Kidney (tissue), 14 donors: ENCODE results near the gene TSPOAP1. TPM values are rescaled to one million over a fixed set of nuclear protein-coding genes. Genes with fewer than 3 reads are reported as not detected.

Experiments
- DNase-seq, 5 donors: peaks; one replicate each; pipeline ENCODE4 v3.0.0-alpha.2; 2013 to 2020
- FAIRE-seq: peaks from 2 replicates; lab custom pipeline; 2012; peaks lifted over from hg19 to GRCh38; lab: Jason Lieb, UNC
- H3K27ac ChIP-seq, 2 donors: one replicate each; pipeline ENCODE4 v1.7.0; 2013; ENCODE audit warnings: low read depth in 2 of 2, low read length in 2 of 2, inconsistent platforms in 1 of 2
- H3K27me3 ChIP-seq: one replicate; pipeline ENCODE4 v1.7.1; 2013; ENCODE audit warnings: low read length, inconsistent platforms; ENCODE audit not compliant: control insufficient read depth, insufficient read depth
- H3K36me3 ChIP-seq, 3 donors: one replicate each; pipeline versions ENCODE4 v1.7.0 to v1.7.1; 2013; ENCODE audit warnings: low read length in 3 of 3, control low read depth in 1 of 3, inconsistent platforms in 1 of 3; ENCODE audit not compliant: insufficient read depth in 3 of 3, control insufficient read depth in 2 of 3
- H3K4me1 ChIP-seq, 3 donors: one replicate each; pipeline versions ENCODE4 v1.7.0 to v1.7.1; 2013; ENCODE audit warnings: low read length in 3 of 3, inconsistent platforms in 1 of 3, low read depth in 1 of 3; ENCODE audit not compliant: control insufficient read depth in 2 of 3, insufficient read depth in 2 of 3
- H3K4me3 ChIP-seq, 3 donors: one replicate each; pipeline versions ENCODE4 v1.7.0 to v1.8.1; 2013; ENCODE audit warnings: low read length in 3 of 3, control low read depth in 1 of 3, inconsistent platforms in 1 of 3
- H3K9ac ChIP-seq, 3 donors: one replicate each; pipeline versions ENCODE4 v1.7.0 to v1.7.1; 2013; ENCODE audit warnings: low read length in 3 of 3, control low read depth in 1 of 3, inconsistent platforms in 1 of 3
- H3K9me3 ChIP-seq, 3 donors: one replicate each; pipeline versions ENCODE4 v1.7.0 to v1.7.1; 2013; ENCODE audit warnings: low read length in 3 of 3, control low read depth in 1 of 3, inconsistent platforms in 1 of 3; ENCODE audit not compliant: control insufficient read depth in 2 of 3, insufficient read depth in 1 of 3
- intact Hi-C: fragments of 100-400 bp; cut with DNase I; formaldehyde crosslinking; loops from one replicate; pipeline ENCODE4 v1.11.1; 2022
- polyA plus RNA-seq: library from polyadenylated mRNA; stranded (reverse); fragments of 350-450 nt; fragmentation: Illumina TruSeq; extraction: RNeasy Lipid Tissue Mini Kit (QIAGEN cat#74804); gene quantifications from one replicate; pipeline ENCODE4 v1.2.3, GENCODE V29; 2014; ENCODE audit warnings: low read depth, low replicate concordance; ENCODE audit not compliant: insufficient read depth
- total RNA-seq: library from RNA; stranded (reverse); fragmentation: NEBNext Ultra II Directional; extraction: Animal tissue kit (Norgen Biotek cat#: 25700); gene quantifications from one replicate; pipeline ENCODE4 v1.2.1, GENCODE V29; 2021
- TF ChIP-seq, protein P1 (sequence below): IDR thresholded peaks from 3 replicates; pipeline ENCODE4 v1.5.1; 2012; ENCODE audit warnings: mild to moderate bottlenecking, moderate library complexity, borderline replicate concordance; ENCODE audit not compliant: insufficient read depth; ENCODE audit errors: extremely low read depth
- donor health status: control.
- donor health status: control.
- donor health status: control.
- donor health status: control.
- donor health status: control.
- donor health status: DM: yes; HTN: yes; CAD: no.
- donor health status: Normal renal cell carcinoma (clear cell type).

TSPOAP1 gene
- total and polyA plus RNA-seq, 2 donors from 2014 or later = 12.5 to 30.6 TPM

DNA sequence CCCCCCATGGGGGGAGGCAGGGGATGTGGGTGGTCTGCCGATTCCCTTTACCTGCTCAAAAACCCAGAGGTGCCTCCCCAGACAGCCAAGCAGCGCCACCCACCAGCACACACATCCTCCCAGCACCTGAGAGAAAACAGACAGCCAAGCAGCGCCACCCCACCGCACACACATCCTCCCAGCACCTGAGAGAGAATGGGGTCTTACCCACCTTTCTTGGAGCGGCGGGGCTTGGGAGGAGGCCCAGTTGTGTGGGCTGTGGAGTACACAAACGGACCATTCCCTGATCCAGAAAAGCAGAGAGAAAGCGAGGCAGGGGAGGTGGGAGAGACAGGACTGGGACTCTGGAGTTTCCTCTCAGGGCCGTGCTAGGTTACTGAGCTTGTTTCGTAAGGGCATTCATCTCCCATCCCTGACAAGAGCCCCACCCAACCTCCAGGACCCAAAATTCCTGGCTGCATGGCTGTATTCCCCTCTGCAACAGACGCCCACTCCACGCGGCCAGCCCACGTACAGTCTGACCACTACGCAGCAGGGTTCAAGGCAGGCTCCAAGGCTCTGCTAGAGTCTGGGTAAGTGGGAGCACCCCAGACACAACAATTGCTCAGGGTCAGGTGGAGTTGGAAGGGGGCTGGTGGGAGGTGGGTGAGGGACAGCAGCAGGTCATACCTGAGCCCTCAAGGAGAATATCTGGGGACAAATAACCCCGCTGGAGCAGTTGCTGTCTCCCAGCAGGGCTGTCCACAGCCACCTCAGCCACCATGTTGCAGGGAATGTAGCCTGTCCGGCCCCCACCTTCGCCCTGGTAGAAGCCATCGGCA lies 22.3 kb downstream of the TSPOAP1 start:
- TF ChIP-seq, protein P1, sequence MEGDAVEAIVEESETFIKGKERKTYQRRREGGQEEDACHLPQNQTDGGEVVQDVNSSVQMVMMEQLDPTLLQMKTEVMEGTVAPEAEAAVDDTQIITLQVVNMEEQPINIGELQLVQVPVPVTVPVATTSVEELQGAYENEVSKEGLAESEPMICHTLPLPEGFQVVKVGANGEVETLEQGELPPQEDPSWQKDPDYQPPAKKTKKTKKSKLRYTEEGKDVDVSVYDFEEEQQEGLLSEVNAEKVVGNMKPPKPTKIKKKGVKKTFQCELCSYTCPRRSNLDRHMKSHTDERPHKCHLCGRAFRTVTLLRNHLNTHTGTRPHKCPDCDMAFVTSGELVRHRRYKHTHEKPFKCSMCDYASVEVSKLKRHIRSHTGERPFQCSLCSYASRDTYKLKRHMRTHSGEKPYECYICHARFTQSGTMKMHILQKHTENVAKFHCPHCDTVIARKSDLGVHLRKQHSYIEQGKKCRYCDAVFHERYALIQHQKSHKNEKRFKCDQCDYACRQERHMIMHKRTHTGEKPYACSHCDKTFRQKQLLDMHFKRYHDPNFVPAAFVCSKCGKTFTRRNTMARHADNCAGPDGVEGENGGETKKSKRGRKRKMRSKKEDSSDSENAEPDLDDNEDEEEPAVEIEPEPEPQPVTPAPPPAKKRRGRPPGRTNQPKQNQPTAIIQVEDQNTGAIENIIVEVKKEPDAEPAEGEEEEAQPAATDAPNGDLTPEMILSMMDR = no peak
- Histone ChIP-seq H3K9me3 (no peaks in the 10 kb centered on the region), H3K27ac (no peak overlapping the region), H3K36me3 (peaks cover 0 to 2% (median 0%) of the 10 kb centered on the region in 3 donors), H3K27me3 (no peaks in the 10 kb centered on the region), H3K9ac (no peak overlapping the region), H3K4me1 (no peaks in the 10 kb centered on the region), H3K4me3 (no peak overlapping the region)
- DNase-seq = peak in 3 of 5 donors; percentile 8 to 55 (median 26)
- intact Hi-C loops = loop anchor here (10.0 kb wide), 1 partner anchor 138 kb away; no protein-coding TSS in a partner anchor
- FAIRE-seq = no peak

DNA sequence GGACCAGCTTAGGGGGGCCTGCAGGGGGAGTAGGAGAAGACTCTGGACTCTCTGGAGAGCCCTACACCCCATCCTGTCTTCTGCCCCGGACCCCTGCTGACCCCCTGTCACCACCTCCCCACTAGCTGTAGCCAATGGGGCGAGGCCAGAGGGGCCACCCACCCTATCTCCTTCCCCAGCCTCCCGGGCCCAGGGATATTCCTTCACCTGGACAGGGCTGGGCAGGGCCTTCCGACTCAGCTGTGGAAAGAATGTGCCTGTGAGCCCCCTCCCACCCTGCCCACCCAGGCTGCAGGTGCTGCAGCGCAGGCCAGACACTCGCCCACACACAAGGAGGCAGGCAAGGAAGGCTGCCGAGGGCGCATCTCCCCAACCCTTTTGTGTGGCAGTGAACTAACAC lies 23.0 kb downstream of the TSPOAP1 start:
- Histone ChIP-seq H3K27me3 (no peaks in the 10 kb centered on the region), H3K4me1 (no peaks in the 10 kb centered on the region), H3K4me3 (no peak overlapping the region), H3K9me3 (no peaks in the 10 kb centered on the region), H3K9ac (no peak overlapping the region), H3K36me3 (peaks cover 0 to 2% (median 0%) of the 10 kb centered on the region in 3 donors), H3K27ac (no peak overlapping the region)
- FAIRE-seq (no peak), DNase-seq (peak in 2 of 5 donors; percentile 6 to 47)
- TF ChIP-seq, protein P1 = no peak
- intact Hi-C loops = loop anchor here (10.0 kb wide), 1 partner anchor 139 kb away; no protein-coding TSS in a partner anchor

DNA sequence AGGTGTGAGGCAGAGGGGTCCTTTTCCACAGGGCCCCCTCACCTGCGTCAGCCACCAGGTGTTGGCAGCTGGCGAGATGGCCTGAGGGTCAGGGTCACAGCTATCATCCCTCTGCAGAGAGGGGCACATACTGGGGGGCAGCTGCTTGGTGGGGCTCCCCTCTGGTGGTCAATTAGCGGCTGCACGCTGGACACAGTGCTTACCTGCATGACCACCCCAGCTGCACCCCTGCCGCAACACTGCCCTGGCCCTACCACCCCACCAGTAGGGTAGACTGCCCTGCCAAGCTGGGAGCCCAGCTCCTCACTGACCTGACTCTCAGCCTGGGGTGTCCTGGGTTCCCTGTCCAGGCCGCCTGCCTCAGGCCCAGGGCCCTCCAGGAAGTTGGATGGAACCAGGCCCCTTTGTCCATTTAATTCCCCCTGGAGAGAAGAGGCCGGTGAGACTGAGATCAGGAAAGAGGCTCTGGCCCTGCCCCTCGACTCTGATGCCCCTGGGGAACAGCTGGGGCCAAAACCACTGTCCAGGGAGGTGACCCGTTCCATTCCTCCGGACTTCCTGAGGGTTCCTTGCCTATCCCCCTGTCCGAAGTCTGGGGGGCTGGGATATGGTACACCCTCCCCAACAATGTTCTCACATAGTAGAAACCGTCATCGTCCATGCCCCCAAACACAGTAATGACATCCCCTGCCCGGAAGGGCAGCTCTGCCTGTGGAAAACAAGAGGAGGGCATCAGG lies 23.7 kb downstream of the TSPOAP1 start:
- TF ChIP-seq, protein P1 = no peak

More for the DNA sequence above, 23.7 kb downstream of the TSPOAP1 start:
- intact Hi-C loops = loop anchor here (10.0 kb wide), 1 partner anchor 140 kb away; no protein-coding TSS in a partner anchor
- Histone ChIP-seq H3K9ac (no peak overlapping the region), H3K36me3 (peaks cover 0 to 2% (median 0%) of the 10 kb centered on the region in 3 donors), H3K27me3 (no peaks in the 10 kb centered on the region), H3K4me3 (no peak overlapping the region), H3K9me3 (no peaks in the 10 kb centered on the region), H3K27ac (no peak overlapping the region), H3K4me1 (no peaks in the 10 kb centered on the region)
- peak in 3 of 5 donors; percentile 7 to 53 (median 30) for DNase-seq
- no peak for FAIRE-seq
